GM20431 (cell line): ENCODE measurements around the gene ARHGAP44.

Source experiments
- in situ Hi-C: fragments of 300-500 bp; cut with MseI, MboI; formaldehyde crosslinking; loops from one replicate; pipeline ENCODE4 v1.15.0; 2020; ENCODE audit warnings: low sequenced_read_pairs; ENCODE audit not compliant: unreplicated experiment

The ARHGAP44 gene, protein sequence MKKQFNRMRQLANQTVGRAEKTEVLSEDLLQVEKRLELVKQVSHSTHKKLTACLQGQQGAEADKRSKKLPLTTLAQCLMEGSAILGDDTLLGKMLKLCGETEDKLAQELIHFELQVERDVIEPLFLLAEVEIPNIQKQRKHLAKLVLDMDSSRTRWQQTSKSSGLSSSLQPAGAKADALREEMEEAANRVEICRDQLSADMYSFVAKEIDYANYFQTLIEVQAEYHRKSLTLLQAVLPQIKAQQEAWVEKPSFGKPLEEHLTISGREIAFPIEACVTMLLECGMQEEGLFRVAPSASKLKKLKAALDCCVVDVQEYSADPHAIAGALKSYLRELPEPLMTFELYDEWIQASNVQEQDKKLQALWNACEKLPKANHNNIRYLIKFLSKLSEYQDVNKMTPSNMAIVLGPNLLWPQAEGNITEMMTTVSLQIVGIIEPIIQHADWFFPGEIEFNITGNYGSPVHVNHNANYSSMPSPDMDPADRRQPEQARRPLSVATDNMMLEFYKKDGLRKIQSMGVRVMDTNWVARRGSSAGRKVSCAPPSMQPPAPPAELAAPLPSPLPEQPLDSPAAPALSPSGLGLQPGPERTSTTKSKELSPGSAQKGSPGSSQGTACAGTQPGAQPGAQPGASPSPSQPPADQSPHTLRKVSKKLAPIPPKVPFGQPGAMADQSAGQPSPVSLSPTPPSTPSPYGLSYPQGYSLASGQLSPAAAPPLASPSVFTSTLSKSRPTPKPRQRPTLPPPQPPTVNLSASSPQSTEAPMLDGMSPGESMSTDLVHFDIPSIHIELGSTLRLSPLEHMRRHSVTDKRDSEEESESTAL

DNA sequence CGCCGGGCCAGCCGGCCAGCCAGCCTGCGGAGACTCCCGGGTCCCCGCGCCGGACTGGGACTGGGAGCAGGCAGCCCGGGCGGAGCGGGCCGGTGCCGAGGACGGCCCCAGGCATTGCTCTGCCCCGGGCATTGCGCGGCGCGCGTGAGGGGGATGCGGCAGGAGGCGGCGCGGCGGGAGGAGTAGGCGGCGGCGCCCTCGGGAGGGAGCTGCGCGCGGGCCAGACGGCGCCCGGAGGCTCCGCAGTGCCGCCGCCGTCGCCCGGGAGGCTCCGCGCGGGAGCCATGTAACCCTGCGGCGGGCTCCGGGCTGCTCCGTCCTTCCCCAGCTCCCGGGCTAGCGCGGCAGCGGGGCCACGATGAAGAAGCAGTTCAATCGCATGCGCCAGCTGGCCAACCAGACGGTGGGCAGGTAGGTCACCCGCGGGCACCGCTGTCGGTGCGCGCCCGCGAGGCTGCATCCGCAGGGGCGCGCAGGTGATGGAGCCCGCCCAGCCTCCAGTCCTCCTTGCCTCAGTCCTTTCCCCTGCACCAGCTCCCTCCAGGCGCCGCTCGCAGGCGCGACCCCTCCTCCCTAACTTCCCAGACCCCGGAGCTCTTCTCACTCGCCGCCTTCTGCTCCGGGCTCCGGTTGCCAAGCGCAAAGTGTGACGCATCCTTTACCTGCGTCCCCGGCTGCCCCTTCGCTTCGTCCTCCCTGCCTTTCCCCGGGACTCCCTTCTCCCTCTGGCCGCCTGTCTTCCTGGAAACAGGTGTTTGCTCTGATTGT is at the start of gene ARHGAP44:
TSS of gene ARHGAP44 (plus strand) at position 18 of the 768 bp plus-strand sequence. CDS start at position 359, 341 bp downstream.
- in situ Hi-C loops = no loop called here

DNA sequence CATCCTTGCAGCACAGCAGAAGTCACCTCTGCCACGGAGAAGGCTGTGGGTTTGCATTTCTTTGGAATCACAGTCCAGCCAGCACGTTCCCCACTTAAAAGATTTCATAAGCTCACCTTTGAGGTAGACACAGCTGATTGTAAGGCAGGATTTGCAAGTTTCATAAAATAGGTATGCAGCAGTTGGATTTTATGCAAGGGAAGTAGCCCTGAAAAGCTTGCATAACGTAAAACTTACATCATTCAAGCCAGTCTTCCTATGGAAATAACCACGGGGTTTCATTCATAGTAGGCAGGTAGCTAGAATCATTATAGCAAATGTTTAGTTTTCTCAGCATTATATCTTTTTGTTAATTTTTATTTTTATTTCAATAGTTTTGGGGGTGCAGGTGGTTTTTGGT is 49.8 kb upstream of the ARHGAP44 start:
- in situ Hi-C loops = no loop called here

DNA sequence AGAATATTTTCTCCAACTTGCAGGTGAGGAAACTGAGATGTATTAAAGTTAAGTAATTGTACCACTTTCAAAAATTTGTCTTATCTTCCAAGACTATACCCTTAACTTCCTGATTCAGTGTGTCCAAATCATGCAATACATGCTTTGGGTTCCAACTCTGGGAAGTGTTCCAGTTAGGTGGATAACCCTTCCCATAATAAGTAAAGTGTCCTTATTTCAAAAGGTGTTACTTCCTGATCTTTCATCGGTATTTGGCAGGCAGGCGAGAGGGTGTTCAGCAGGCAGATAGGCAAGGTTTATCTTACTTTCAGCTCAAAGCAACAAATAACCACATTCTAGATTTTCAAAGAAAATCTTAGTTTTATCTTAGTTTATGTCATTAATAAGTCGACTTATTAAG is 46.3 kb upstream of the ARHGAP44 start:
- in situ Hi-C loops = no loop called here

DNA sequence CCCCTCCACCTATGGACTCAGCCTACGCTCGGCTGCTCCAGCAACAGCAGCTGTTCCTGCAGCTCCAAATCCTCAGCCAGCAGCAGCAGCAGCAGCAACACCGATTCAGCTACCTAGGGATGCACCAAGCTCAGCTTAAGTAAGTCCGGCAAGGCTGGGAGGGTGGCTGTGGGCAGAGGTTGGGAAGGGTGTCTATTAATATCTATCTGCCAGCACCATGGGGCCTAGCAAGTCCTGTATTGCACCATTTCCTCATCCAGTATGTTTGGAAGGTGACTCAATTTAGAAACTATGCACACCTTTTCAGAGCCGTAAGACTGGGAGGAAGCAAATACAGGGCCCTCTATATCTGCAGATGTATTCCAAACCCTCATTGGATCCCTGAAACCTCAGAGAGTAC is 45.0 kb upstream of the ARHGAP44 start:
- in situ Hi-C loops = no loop called here

DNA sequence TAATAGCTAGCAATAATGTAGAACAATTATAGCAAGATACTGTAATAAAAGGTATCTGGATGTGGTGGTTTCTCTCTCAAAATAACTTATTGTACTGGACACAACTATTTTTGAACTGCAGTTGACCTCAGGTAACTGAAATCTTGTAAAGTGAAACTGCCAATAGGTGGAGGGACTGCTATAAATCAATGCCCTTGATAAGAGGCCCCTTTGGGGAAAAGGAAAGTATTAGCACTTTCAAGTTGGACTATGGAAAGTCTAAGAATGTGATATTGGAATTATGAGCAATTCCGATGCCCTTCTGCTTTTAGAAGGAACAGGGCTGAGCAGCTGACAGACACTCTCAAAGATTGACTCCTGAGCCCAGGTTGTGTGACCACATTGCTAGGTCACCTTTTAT is 44.5 kb upstream of the ARHGAP44 start:
- in situ Hi-C loops = no loop called here

DNA sequence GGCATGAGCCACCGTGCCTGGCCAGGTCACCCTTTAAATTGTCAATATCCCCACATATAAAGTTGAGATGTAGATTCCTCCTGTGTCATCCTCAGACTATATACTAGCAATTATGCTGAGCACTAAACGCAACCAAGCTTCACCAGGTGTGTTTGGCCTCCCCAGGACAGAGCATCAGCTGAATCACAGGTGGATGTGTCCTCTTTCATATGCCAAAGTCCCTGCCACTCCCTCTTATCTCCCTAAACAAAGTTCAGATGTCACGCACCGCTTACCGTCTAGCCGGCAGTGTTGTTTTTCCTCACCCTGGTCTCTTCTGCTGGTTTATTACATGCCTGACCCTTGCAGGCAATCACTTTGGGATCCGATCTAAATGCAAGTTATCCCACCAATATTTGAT is 43.8 kb upstream of the ARHGAP44 start:
- in situ Hi-C loops = no loop called here

DNA sequence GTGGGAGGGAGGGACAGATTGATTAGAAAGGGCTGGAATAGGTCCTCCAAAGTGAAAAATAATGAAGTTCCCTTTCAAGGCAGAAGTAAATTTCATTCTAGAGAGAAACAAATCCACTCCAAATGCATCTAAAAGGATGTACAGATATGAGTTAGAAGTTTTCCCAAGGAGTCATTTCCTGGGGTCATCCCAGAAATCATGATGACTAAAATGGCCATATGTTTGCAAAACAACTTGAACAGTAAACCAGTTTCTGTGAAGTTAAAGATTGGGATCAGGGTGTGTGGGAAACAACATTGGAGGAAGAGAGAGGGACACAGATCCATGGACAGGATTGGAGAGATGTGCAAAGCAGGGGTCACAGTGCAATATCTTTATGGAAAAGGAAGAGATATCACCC is 32.5 kb upstream of the ARHGAP44 start:
- in situ Hi-C loops = no loop called here

DNA sequence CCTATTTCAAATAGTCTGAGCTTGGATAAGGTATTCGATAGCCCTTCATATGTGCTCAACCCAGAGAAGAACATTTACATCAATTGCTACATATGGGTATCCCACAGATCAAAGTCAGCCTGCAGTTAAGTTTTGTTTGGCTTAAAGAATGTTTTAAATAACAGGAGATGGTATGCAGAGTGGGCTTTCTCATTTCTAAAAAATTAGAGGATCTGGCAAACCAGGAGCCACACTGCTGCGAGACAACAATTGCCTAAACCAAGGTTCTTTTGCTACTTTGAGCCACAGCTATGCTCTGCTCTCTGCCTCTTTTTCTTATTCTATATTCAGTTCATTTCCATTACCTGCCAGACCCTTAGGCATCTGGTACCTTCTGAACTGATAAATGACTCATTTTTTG is 30.2 kb upstream of the ARHGAP44 start:
- in situ Hi-C loops = no loop called here

DNA sequence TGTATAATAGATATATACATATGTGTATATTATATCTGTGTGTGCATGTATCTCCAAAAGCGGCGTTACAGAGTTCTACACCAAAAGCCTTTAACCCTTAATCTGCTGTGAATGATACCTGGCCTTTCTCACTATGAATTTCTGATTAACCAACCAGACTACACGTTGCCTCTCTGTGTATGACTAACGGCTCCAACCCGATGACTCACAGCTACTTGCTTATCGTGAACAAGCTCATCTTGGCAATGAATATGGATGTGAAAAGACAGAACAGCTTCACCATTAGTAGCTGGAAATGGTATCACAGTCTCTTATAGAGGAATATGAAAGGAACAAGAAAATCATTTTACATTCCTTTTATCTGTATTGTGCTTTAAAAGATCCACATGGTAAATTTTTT is 23.8 kb upstream of the ARHGAP44 start:
- in situ Hi-C loops = no loop called here

DNA sequence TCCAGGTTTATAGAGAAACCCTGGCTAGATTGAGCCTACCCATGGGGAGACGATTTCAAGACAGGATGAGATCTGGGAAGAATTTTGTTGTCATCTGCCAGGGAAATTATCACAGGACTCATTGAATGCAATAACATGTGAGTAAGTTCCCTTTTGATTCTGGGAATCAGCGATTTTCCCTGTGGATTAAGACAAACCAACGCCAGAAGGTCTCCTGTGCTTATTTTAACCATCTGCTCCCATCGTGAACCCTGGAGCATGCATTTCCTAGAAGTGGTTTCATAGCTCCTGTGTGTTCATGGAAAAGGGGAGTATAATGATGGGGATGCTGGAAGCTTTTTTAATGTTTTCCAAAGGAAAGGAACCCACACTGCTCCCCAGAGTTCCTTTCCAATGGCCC is 21.0 kb upstream of the ARHGAP44 start:
- in situ Hi-C loops = no loop called here

DNA sequence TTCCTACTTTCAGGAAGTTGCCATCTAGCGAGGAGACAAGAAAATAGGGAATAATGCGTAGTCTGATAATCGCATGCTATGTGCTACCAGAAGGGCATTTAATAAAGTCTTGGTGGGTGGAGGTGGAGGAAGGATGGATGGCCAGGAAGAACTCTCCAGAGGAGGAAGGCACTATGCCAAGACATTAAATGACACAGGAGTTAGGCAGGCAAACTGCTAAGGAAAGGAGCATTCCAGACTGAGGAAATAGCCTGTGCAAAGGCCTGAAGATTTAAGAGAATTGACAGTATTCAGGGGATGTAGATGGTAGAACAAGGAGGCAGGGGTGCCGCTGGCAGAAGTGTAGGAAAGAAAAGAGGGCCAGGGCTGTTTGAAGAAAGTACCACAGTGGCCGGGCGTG is 19.3 kb upstream of the ARHGAP44 start:
- in situ Hi-C loops = no loop called here

DNA sequence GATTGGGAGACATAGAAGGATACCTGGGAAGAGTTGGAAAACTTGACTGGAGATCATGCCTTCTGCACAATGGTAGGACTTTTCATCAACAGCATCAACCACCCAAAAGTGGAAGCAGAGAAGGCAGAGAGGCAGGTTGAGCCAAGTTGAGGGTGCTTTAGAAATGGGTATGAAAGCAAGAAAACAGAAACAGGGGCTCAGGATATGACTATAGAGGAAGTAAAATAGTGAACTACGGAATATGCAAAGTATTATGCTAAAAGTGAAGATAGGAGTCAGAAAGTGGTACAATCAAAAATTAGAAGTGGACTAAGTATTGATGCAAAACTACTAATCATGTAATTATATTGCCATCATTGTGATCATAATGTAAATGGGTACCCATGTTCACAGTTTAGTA is 16.1 kb upstream of the ARHGAP44 start:
- in situ Hi-C loops = no loop called here

DNA sequence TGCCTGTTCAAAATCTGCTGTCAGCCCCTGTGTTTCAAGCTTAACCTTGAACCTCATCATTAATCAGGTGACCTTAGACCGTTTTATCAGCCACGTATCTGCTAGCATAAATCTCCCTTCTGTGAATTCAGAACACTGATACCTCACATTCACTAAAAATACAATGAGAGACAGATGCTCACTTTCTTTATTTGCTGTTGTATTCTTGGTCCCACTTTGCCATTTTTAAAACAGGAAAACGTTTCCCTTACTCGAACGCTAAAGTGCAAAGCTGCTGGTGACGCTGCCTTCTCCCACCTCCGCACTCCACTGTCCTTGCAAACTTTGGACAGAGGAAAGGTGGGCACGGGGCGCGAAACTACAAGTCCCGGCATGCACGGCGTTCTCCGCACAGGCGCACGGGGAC is 220 bp upstream of the ARHGAP44 start:
- in situ Hi-C loops = no loop called here

DNA sequence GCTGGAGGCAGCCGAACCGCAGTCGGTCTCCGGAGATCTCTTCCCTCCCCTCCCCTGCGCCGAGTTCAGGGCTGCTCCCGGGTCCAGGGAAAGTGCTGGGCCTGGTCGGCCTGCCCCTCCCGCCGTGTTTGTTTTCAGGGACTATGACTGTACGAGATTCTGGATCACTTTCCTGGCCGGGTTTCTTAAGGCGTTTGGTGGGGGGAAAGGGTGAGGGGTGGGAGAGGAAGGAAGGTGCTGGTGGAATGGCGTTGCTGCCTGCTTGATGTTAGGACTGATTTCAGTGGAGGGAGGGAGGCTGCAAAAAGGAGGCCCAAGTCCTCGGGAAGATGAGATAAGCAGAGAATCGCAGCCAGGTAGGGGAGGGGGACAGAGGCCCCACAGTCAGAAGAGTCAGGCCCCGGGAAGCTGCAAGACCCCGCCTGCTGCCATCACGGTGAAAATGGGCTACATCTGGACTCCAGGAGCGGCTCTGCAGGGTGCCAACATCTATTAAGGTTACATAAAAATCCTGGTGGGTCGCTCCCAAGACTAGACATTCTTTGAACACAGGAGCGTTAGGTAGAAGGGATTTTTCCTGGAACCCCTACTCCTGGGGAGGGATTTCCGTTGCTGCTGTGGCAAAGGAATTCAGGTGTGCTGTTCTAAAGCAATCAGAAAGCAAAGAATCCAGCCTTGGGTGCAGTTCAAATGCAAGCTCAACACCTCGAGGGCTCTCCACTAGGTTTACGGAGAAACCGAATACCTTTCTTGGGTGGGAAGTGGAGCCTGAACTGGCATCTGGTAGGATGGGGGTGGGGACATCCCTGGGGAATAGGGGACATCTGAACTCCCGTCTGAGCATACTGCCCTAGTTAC is 1.2 kb downstream of the ARHGAP44 start:
- in situ Hi-C loops = no loop called here

DNA sequence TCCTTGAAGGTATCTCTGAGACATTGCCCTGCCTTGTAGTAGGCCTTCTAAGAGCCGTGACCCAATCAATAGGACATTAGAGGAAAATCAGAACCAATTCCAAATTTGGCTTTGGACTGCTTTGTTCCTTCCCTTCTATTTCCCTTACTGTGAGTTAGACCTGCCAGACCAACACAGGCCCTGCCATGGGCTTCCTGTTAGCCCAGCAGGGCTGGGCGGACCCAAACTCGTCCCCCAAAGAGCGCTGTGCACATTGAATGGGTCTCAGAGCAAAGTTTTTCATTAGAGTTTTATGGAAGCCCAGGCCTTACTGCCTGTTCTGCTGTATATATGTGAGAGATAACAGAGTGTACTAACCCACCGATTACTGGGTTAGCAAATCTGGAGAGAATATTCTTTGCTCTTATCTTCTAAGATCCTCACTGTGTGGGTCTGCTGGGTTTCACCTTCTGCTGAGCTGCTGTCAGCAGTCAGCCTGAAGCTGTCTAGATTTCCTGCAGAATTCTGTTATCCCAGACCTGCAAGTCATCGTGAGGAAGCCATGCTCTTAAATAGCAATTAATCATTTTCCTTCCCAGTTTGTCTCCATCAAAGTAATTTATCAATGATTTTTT is 5.7 kb downstream of the ARHGAP44 start:
- in situ Hi-C loops = no loop called here

DNA sequence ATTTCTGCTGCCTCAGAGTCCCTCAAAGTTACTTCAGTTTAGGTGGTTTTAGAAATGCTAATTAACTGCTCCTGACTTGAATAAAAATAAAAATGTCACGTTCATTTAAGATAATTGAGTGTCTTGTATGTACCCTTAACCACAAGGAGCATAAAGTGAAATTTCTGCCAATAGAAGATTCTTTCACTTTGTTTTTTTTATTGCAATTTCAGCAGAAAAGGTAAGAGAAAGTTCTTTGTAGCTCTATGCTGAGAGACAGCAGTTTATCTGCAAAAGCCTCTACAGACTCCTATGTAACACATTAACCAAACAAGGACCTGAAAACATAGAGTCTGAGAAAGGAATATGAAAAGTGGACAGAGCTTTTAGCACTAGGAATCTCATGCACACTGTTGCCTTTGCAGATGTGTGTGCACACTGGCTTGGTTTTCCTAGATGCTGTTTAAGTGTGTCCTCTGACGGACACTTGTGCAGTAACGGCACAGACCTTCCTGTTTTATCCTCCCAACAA is 11.6 kb downstream of the ARHGAP44 start:
- in situ Hi-C loops = no loop called here

DNA sequence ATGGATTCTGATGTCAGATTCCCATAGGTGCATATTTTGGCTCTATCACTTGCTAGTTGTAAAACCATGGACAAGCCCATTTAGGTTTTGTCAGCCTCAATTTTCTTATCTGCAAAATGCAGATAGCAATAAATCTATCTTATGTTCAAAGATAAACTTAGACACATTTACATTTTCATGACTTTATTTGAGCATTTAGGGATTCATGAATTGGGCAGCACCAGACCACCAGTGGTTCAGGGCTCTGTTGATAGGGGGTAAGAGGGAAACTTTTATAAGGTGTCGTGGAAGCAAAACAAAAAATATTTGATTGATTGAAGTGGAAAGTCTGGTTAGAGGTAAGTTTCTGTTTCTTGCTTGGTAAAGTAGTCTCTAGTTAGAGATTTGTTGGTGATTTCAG is 17.3 kb downstream of the ARHGAP44 start:
- in situ Hi-C loops = no loop called here

DNA sequence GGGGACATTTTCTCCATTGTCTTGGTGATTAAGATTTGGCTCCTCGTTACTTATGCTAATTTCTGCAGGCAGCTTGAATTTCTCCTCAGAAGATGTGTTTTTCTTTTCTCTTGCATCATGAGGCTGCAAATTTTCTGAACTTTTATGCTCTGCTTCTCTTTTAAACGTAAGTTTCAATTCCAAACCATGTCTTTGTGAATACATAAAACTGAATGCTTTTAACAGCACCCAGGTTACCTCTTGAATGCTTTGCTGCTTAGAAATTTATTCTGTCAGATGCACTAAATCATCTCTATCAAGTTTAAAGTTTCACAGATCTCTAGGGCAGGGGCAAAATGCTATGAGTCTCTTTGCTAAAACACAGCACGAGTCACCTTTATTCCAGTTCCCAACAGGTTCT is 19.4 kb downstream of the ARHGAP44 start:
- in situ Hi-C loops = no loop called here

DNA sequence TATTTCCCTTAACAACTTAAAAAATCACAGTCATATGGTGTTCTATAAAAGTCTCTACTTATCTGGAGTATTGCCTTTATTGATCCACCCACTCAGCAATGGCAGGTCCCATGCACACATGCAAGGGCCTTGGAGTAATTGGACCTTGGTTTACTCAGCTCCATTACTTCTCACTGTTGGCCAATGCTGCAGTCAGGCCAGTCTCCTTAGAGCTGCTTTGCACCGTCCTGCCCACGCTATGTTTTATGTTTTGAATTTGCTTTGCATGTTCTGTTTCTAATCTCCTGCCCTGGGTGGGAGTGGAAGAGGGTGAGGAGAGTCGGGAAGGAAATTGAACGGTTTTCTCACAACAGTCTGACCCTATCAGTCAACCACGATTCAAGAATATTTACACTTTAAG is 23.6 kb downstream of the ARHGAP44 start:
- in situ Hi-C loops = no loop called here
